Panc1 (cell line): Measurements from ENCODE around the gene PRKACA.

Source experiments
- TF ChIP-seq, protein P1 (sequence below): fragments of 450-650 bp; IDR thresholded peaks from 2 replicates; pipeline ENCODE4 v1.5.1; 2017; ENCODE audit warnings: mild to moderate bottlenecking
- TF ChIP-seq, protein P2 (sequence below), 2 experiments: IDR thresholded peaks; 2 replicates each; pipeline ENCODE4 v1.6.1; 2011 to 2012; ENCODE audit warnings: low read depth in 2 of 2, control low read depth in 1 of 2, low read length in 1 of 2, mild to moderate bottlenecking in 1 of 2, moderate library complexity in 1 of 2; ENCODE audit not compliant: insufficient read depth in 1 of 2

DNA sequence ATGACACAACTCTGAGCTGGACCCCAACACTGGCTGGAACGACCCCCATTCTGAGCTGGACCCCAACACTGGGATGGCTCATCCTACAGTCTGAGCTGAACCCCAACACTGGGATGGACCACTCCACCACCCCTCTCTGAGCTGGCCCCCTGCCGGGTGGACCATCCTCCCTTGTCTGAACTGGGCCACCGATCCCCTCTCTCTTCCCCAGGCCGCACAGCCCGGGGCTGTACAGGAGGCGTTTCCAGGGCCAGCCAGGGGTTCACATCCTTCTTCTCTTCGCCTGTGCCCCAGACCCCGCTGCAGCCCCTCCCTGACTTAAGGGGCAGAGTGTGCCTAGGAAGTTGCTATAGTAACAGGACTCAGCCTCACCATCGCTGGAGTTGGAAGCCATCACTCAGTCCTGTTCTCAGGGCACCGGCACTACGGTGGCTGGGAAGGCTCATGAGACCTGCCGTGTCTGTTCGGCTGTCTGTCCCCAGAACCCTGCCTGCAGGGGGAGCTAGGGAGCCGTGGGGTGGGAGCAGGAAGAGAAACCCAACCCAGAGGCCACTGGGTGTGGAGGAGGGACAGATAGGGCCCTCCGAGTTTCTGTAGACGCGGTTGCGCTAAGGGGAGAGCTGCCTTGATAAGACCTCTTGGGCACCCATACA lies 3.7 kb downstream of the PRKACA start:
- TF ChIP-seq, protein P1, sequence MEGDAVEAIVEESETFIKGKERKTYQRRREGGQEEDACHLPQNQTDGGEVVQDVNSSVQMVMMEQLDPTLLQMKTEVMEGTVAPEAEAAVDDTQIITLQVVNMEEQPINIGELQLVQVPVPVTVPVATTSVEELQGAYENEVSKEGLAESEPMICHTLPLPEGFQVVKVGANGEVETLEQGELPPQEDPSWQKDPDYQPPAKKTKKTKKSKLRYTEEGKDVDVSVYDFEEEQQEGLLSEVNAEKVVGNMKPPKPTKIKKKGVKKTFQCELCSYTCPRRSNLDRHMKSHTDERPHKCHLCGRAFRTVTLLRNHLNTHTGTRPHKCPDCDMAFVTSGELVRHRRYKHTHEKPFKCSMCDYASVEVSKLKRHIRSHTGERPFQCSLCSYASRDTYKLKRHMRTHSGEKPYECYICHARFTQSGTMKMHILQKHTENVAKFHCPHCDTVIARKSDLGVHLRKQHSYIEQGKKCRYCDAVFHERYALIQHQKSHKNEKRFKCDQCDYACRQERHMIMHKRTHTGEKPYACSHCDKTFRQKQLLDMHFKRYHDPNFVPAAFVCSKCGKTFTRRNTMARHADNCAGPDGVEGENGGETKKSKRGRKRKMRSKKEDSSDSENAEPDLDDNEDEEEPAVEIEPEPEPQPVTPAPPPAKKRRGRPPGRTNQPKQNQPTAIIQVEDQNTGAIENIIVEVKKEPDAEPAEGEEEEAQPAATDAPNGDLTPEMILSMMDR, result no peak; the same call in 1 of the 2 replicates
- TF ChIP-seq, protein P2, sequence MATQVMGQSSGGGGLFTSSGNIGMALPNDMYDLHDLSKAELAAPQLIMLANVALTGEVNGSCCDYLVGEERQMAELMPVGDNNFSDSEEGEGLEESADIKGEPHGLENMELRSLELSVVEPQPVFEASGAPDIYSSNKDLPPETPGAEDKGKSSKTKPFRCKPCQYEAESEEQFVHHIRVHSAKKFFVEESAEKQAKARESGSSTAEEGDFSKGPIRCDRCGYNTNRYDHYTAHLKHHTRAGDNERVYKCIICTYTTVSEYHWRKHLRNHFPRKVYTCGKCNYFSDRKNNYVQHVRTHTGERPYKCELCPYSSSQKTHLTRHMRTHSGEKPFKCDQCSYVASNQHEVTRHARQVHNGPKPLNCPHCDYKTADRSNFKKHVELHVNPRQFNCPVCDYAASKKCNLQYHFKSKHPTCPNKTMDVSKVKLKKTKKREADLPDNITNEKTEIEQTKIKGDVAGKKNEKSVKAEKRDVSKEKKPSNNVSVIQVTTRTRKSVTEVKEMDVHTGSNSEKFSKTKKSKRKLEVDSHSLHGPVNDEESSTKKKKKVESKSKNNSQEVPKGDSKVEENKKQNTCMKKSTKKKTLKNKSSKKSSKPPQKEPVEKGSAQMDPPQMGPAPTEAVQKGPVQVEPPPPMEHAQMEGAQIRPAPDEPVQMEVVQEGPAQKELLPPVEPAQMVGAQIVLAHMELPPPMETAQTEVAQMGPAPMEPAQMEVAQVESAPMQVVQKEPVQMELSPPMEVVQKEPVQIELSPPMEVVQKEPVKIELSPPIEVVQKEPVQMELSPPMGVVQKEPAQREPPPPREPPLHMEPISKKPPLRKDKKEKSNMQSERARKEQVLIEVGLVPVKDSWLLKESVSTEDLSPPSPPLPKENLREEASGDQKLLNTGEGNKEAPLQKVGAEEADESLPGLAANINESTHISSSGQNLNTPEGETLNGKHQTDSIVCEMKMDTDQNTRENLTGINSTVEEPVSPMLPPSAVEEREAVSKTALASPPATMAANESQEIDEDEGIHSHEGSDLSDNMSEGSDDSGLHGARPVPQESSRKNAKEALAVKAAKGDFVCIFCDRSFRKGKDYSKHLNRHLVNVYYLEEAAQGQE (IDR thresholded peaks at IDR 0.05; ENCODE audit: insufficient read depth in 1 of 2, low read depth in 2 of 2, low read length in 1 of 2), result no peak
